Left ventricle myocardium inferior (tissue), 1 donor: ENCODE measurements around the gene STIM2. TPM values are rescaled to one million over a fixed set of nuclear protein-coding genes. Genes with fewer than 3 reads are reported as not detected.

Source experiments
- DNase-seq: peaks from one replicate; pipeline ENCODE4 v3.0.0-alpha.2; 2020
- H3K27ac ChIP-seq: fragments of 200-600 bp; replicated peaks from 2 replicates; pipeline ENCODE4 v1.8.0; 2021
- H3K27me3 ChIP-seq: fragments of 200-600 bp; 2 replicates; pipeline ENCODE4 v1.8.0; 2021; ENCODE audit warnings: low read depth
- H3K36me3 ChIP-seq: fragments of 200-600 bp; 2 replicates; pipeline ENCODE4 v1.8.0; 2021
- H3K4me1 ChIP-seq: fragments of 200-600 bp; 2 replicates; pipeline ENCODE4 v1.8.0; 2021
- H3K4me3 ChIP-seq: fragments of 200-600 bp; 2 replicates; pipeline ENCODE4 v1.8.0; 2021; ENCODE audit warnings: mild to moderate bottlenecking, moderate library complexity
- H3K9me3 ChIP-seq: fragments of 200-600 bp; replicated peaks from 2 replicates; pipeline ENCODE4 v1.8.0; 2021
- intact Hi-C: fragments of 100-400 bp; cut with micrococcal nuclease; formaldehyde crosslinking; loops from one replicate; pipeline ENCODE4 v1.11.0; 2022
- total RNA-seq: library from RNA; stranded (reverse); fragmentation: NEBNext Ultra II Directional; extraction: Animal tissue kit (Norgen Biotek cat#: 25700); gene quantifications from one replicate; pipeline ENCODE4 v1.2.1, GENCODE V29; 2021
- TF ChIP-seq, protein P1 (sequence below): fragments of 200-600 bp; IDR thresholded peaks from 2 replicates; pipeline ENCODE4 v1.8.0; 2021; ENCODE audit warnings: antibody characterized with exemption, mild to moderate bottlenecking, borderline replicate concordance
- donor health status: DM: no; HTN: yes; CAD: no; lungs with severe emphysema.

The STIM2 gene
- total RNA-seq, 1 donor from 2014 or later = 12.2 TPM

DNA sequence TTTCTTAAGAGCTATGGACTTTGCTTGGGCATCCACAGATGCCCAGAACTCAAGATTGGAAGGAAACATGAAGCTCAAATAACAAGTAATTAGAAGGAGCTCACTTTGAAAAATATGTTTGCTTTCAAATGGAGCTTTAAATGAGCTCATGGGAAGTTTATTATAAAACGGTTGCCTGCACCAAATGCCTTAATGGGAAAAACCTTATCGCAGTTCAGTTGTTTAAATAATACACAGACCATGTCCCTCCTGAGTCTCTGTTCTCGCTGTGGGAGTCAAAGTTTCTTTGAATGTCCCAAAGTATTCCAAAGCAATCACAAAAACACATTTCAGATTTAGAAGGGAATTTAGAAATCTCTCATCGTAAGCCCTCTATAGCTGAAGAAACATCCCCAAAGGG is 31.6 kb upstream of the STIM2 start:
- H3K27ac ChIP-seq = no peak overlapping the region
- H3K4me1 ChIP-seq = no peaks in the 10 kb centered on the region
- H3K36me3 ChIP-seq = no peaks in the 10 kb centered on the region
- no peak for DNase-seq
- intact Hi-C loops = no loop called here
- TF ChIP-seq, protein P1, sequence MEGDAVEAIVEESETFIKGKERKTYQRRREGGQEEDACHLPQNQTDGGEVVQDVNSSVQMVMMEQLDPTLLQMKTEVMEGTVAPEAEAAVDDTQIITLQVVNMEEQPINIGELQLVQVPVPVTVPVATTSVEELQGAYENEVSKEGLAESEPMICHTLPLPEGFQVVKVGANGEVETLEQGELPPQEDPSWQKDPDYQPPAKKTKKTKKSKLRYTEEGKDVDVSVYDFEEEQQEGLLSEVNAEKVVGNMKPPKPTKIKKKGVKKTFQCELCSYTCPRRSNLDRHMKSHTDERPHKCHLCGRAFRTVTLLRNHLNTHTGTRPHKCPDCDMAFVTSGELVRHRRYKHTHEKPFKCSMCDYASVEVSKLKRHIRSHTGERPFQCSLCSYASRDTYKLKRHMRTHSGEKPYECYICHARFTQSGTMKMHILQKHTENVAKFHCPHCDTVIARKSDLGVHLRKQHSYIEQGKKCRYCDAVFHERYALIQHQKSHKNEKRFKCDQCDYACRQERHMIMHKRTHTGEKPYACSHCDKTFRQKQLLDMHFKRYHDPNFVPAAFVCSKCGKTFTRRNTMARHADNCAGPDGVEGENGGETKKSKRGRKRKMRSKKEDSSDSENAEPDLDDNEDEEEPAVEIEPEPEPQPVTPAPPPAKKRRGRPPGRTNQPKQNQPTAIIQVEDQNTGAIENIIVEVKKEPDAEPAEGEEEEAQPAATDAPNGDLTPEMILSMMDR = no peak
- no peaks in the 10 kb centered on the region for H3K27me3 ChIP-seq
- H3K9me3 ChIP-seq = no peaks in the 10 kb centered on the region
- H3K4me3 ChIP-seq = no peak overlapping the region

- no peak for DNase-seq
- intact Hi-C loops = no loop called here
- H3K4me3 ChIP-seq = no peak overlapping the region
- H3K27me3 ChIP-seq = no peaks in the 10 kb centered on the region
- TF ChIP-seq, protein P1 = no peak
- no peaks in the 10 kb centered on the region for H3K36me3 ChIP-seq
- H3K27ac ChIP-seq = no peak overlapping the region
- H3K9me3 ChIP-seq = peaks cover under 1% of the 10 kb centered on the region
- H3K4me1 ChIP-seq = no peaks in the 10 kb centered on the region
These were observed 30.6 kb upstream of the STIM2 start for GRCh38 chr4:26830033-26830432.

DNA sequence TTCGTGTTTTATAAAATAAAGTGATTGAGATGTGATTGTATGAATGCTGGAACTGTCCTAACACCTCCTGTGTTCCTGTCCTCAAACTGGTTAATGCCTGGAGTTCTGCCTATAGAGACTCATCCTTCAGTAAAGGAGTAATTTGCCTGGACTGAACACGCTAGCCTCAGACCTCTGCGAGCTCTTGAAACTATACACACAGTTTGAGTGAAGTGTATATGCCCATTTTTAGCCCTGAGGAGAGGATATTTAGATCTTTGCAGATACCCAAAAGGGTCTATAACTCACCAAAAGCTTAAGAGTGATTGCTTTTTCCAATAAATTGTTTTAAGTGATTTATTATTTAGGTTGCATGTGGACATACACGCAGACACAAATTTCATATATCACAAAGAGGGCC is 29.9 kb upstream of the STIM2 start:
- H3K27me3 ChIP-seq = no peaks in the 10 kb centered on the region
- peaks cover 3% of the 10 kb centered on the region for H3K9me3 ChIP-seq
- intact Hi-C loops = no loop called here
- no peak overlapping the region for H3K27ac ChIP-seq
- no peaks in the 10 kb centered on the region for H3K4me1 ChIP-seq
- DNase-seq = no peak
- no peak overlapping the region for H3K4me3 ChIP-seq
- TF ChIP-seq, protein P1 = no peak
- H3K36me3 ChIP-seq = no peaks in the 10 kb centered on the region

DNA sequence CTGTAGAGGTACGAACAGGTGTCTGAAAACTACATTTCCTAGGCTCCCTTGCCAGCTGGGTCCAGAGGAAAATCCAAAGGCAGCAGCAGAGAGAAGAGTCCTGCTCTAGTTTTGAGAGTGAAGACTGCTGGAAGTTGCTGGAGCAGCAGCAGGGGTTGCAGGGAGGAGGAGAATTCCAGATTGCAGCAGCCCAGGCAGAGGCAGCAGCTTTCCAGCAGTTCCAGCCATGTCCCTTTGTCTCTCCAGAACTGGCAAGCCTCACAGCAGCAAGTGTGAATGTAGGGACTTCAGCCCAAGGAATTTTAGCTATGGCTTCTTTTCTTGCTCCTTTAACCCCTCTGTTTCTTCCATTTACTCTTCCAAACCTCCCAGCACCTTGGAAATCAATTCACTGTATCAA is 24.1 kb upstream of the STIM2 start:
- intact Hi-C loops = no loop called here
- DNase-seq = no peak
- TF ChIP-seq, protein P1 = no peak
- H3K27ac ChIP-seq = no peak overlapping the region
- no peak overlapping the region for H3K4me3 ChIP-seq
- H3K27me3 ChIP-seq = no peaks in the 10 kb centered on the region
- no peaks in the 10 kb centered on the region for H3K36me3 ChIP-seq
- H3K9me3 ChIP-seq = peaks cover 3% of the 10 kb centered on the region
- H3K4me1 ChIP-seq = peaks cover 12% of the 10 kb centered on the region

GRCh38 chr4:26837993-26838842 is 22.4 kb upstream of the STIM2 start:
- Histone ChIP-seq H3K9me3 (peaks cover 3% of the 10 kb centered on the region), H3K4me3 (no peak overlapping the region), H3K27me3 (no peaks in the 10 kb centered on the region), H3K4me1 (peaks cover 12% of the 10 kb centered on the region), H3K36me3 (no peaks in the 10 kb centered on the region), H3K27ac (no peak overlapping the region)
- no peak for DNase-seq
- TF ChIP-seq, protein P1 = no peak
- intact Hi-C loops = no loop called here
